GM12892 (cell line): Measurements from ENCODE around the gene PPM1B.

Source experiments
- POLR2A ChIP-seq: IDR thresholded peaks from 2 replicates; pipeline ENCODE4 v1.6.1; 2011; ENCODE audit warnings: low read depth, low read length, control low read depth
- POLR2AphosphoS5 ChIP-seq: IDR thresholded peaks from 2 replicates; pipeline ENCODE4 v1.6.1; 2011; ENCODE audit warnings: low read depth, low read length, control low read depth
- TAF1 ChIP-seq: IDR thresholded peaks from 2 replicates; pipeline ENCODE4 v1.6.1; 2011; ENCODE audit warnings: low read depth, mild to moderate bottlenecking, control low read depth, low read length, borderline replicate concordance

GRCh38 chr2:44247924-44248323 lies 79.2 kb downstream of the PPM1B start:
- TF ChIP-seq POLR2A (no peak), TAF1 (no peak), POLR2AphosphoS5 (no peak)
